GM10248 (cell line): ENCODE measurements around the gene HEATR5A.
"Not testable (repeated sequence)": the region's sequence is repeated elsewhere in the genome, so short reads cannot be mapped to it uniquely, and the experiment has no call there.

Experiments used
- CTCF ChIA-PET: fragments of 300-600 bp; sonication (Branson Sonifier 250); formaldehyde crosslinking; extraction: SDS; loops from one replicate; lab custom pipeline; 2021; ENCODE audit warnings: antibody characterized with exemption; lab: Yijun Ruan, JAX
- POLR2A ChIA-PET: fragments of 350-650 bp; sonication (Branson Sonifier 250); formaldehyde crosslinking; extraction: SDS; loops from one replicate; lab custom pipeline; 2020; ENCODE audit warnings: antibody characterized with exemption; lab: Yijun Ruan, JAX
- DNase-seq: peaks from one replicate; pipeline ENCODE4 v3.0.0; 2012; ENCODE audit errors: extremely low spot score
- TF ChIP-seq, protein P1 (sequence below): IDR thresholded peaks from 2 replicates; pipeline ENCODE4 v1.5.1; 2012; ENCODE audit warnings: mild to moderate bottlenecking, low read depth; ENCODE audit errors: extremely low read depth, missing control alignments, control extremely low read depth

HEATR5A gene

DNA sequence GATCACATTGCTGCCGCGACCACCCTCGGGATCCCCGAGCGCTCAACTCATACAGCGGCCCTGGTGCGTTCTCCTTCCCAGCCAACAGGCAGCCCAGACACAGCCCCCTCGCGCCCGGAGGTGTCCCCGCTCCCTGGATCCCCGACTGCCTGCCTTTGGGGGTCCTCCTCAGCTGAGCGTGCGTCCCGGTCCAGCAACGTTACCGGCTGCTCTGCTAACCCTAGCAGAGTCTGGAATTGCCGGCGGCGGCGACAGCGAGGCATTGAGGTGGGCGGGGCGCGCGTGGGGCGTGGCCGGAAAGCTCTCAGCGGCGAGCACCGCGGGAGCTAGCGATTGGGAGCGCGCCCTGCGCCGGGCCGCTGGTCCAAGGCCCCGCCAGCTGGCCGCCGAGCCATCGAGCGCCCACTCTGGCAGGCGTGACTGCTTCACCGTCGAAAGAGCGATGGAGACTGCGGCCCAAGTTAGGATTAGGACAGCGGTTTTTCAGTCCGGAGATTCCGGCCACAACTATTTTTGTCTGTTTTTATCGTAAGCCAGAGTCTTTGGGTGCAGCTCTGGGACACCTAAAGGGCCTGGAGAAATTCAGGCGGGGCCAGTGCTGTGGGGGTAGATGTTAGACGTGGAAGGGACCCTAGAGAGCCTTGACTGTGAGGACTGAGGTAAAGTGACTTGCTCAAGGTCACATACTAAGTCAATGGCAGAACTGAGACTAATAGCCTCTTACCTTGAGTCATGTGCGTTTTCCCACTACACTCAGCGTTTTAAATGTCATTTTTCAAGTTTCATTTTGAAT, at the start of gene HEATR5A:
HEATR5A (minus strand) TSS at position 232 of the 793 bp plus-strand sequence. CDS start 17,575 bp downstream, outside the sequence.
- TF ChIP-seq, protein P1, sequence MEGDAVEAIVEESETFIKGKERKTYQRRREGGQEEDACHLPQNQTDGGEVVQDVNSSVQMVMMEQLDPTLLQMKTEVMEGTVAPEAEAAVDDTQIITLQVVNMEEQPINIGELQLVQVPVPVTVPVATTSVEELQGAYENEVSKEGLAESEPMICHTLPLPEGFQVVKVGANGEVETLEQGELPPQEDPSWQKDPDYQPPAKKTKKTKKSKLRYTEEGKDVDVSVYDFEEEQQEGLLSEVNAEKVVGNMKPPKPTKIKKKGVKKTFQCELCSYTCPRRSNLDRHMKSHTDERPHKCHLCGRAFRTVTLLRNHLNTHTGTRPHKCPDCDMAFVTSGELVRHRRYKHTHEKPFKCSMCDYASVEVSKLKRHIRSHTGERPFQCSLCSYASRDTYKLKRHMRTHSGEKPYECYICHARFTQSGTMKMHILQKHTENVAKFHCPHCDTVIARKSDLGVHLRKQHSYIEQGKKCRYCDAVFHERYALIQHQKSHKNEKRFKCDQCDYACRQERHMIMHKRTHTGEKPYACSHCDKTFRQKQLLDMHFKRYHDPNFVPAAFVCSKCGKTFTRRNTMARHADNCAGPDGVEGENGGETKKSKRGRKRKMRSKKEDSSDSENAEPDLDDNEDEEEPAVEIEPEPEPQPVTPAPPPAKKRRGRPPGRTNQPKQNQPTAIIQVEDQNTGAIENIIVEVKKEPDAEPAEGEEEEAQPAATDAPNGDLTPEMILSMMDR = peak; percentile 14
- ChIA-PET POLR2A (interaction anchor here (0.6 to 1.7 kb wide), 9 partner anchors 15 to 834 kb away, joined by 3 to 10 read pairs (median 4); partner anchors contain the start of genes DTD2 and HECTD1), CTCF (interaction anchor here (1.0 to 3.5 kb wide), 14 partner anchors 8 to 1139 kb away, joined by 3 to 20 read pairs (median 6); partner anchors contain the start of gene DTD2)
- DNase-seq = peak; percentile 95

DNA sequence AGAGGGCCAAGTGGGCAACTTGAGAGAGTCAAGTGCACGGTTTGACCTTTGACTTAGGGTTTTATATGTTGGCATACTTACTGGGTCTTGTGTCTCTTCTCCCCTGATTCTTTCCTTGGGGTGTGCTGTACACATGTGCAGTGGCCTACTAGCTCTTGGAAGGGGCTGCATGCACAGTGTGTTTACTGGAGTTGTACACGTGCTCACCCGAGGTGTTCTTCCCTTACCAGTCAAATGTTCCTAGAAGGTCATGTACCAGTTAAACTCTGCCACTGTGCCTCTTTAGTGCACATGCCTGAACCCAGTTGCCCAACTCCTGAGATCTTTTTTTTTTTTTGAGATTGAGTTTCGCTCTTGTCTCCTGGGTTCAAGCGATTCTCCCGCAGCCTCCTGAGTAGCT, 46.2 kb upstream of the HEATR5A start:
- ChIA-PET POLR2A (no interaction called here), CTCF (no interaction called here)
- TF ChIP-seq, protein P1 = no peak
- DNase-seq = no peak

DNA sequence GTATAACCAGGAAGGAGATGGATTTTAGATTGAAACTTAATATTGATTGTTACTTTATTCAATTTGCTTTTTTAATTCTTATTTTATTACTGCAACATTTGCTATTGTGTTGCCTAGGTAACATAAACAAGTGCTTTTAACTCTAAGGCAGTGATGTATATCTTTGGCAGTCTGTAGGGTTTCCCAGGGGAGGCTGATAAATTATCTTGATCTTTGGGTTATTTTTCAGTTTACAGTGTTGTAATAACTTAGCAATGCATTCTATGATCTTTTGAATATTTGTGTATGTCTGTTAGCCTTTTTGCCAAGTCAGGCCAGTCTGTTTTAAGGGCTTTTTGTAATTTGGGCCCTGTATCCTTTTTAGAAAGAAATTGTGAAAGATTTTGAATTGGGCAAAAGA, 44.8 kb upstream of the HEATR5A start:
- TF ChIP-seq, protein P1 = no peak
- ChIA-PET POLR2A (no interaction called here), CTCF (no interaction called here)
- no peak for DNase-seq

DNA sequence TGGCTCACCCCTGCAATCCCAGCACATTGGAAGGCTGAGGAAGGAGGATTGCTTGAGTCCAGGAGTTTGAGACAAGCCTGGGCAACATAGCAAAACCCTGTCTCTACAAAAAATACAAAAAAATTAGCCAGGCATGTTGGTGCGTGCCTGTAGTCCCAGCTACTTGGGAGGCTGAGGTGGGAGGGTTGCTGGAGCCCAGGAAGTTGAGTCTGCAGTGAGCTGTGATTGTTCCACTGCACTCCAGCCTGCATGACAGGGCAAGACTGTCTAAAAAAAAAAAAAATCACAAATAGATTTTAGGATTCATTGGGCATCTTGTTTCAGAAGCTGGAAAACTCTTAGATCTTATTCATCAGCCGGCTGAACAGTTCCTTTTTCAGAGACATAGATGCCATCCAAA, 42.1 kb upstream of the HEATR5A start:
- CTCF ChIA-PET = interaction anchor here (0.8 kb wide), 1 partner anchor 12 kb away, joined by 3 read pairs; no protein-coding TSS in a partner anchor
- DNase-seq, POLR2A ChIA-PET: not testable (repeated sequence)

DNA sequence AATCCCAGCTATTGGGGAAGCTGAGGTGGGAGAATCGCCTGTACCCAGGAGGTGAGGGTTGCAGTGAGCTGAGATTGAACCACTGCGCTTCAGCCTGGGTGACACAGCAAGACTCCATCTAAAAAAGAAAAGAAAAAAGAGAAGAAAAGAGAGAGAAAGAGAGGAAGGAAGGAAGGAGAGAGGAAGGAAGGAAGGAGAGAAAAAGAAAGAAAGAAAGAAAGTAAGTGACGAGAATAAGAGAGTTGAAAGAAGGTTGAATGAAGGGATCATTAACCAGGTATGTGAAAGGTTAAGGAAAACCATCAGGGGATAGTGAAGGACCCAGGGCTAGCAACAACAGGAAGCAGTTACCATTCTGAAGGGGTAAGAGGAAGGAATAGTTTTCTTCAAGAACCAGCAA, 41.2 kb upstream of the HEATR5A start:
- DNase-seq = no peak
- POLR2A ChIA-PET = no interaction called here
- CTCF ChIA-PET = no interaction called here
- TF ChIP-seq, protein P1 = no peak

DNA sequence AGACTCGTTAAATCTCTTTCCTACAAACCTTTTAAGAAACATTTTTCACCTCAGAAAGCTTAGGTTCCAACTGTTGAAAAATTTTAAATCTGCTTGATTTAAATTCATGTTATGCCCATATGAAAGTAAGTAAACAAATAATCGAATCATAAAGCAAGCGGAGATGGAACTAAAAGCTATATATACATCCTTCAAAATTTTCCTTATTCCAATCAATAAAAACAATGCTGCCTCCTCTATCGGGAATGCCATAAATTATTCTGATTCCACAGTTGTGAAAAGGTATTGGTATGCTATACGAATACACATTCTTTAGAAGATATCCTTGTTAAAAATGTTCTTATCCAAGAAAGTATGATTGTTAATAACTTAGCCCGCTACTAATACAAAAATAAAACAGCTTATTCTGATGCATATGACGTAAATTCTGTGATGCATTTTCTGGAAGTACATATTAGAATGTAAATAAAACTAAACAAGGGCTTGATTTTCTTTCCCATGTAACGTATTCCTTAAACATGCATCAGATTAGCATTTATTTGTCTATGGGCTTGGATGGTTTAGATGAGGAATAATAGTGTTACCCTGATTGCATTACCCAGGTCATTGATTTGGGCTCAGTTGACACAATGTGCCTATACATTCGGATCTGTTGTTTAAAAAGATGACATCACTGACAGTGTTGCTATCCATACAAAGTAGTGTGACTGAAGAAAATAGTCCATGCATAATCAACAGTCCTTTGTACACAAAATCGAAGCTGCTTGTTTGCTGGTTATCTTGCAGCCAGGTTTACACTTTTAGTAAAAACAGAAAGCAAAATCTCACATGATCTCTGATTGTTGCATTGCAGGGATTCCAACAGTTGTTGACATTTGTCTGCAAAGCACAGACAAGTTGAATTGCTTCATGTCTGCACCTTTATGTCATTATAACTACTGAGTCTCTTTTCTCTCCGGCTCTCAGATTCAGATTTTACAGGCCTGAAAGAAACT, 37.6 kb upstream of the HEATR5A start:
- ChIA-PET CTCF (interaction anchor here (0.7 to 3.0 kb wide), 12 partner anchors 9 to 365 kb away, joined by 3 to 14 read pairs (median 3); partner anchors contain the start of genes HEATR5A and HECTD1), POLR2A (interaction anchor here (1.0 kb wide), 1 partner anchor 37 kb away, joined by 7 read pairs; the partner anchor contains the start of gene HEATR5A)
- TF ChIP-seq, protein P1 = no peak
- no peak for DNase-seq
